PFSK-1 (cell line): ENCODE results near the gene DOK5.

ENCODE experiments used
- FOXP2 ChIP-seq: optimal IDR thresholded peaks from 2 replicates; pipeline ENCODE3; 2011; ENCODE audit warnings: borderline replicate concordance, control low read depth, inconsistent platforms; ENCODE audit not compliant: insufficient read depth; ENCODE audit errors: extremely low read length, extremely low read depth
- POLR2AphosphoS5 ChIP-seq: IDR thresholded peaks from 2 replicates; pipeline ENCODE4 v1.6.1; 2012; ENCODE audit warnings: low read depth, mild to moderate bottlenecking, control low read depth, low read length, moderate library complexity
- SIN3A ChIP-seq: IDR thresholded peaks from 2 replicates; pipeline ENCODE4 v1.6.1; 2012; ENCODE audit warnings: mild to moderate bottlenecking, low read length, moderate library complexity, borderline replicate concordance; ENCODE audit not compliant: insufficient read depth
- TAF1 ChIP-seq: IDR thresholded peaks from 2 replicates; pipeline ENCODE4 v1.6.1; 2012; ENCODE audit warnings: low read length, control low read depth, borderline replicate concordance; ENCODE audit not compliant: insufficient read depth
- TF ChIP-seq, protein P1 (sequence below), 2 experiments: IDR thresholded peaks; 2 replicates each; pipeline versions ENCODE4 v1.6.1 to v1.8.0; 2011 to 2012; ENCODE audit warnings: low read depth in 2 of 2, low read length in 2 of 2, control low read depth in 1 of 2, inconsistent platforms in 1 of 2, mild to moderate bottlenecking in 1 of 2, moderate library complexity in 1 of 2; ENCODE audit not compliant: insufficient read depth in 1 of 2

DOK5 gene

DNA sequence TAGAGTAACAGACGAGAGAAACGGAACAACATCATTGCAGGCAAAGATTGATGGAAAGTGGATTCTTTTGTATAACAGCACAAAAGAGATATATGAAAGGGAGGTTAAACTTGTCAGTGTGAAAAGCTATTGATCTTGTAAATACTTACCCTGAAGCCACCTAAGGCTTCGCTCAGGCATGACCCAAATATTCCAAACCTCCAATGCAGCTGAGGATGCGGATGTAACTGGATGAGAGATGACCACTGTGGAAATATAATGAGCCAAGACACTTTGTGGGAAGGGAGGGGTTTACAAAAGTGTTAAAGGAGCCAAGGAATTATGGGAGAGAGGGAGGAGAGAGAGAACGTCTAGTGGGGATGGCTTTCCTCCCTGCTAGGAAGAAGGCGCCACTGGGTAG lies 112.0 kb downstream of the DOK5 start:
- no peak for TF ChIP-seq FOXP2
- TF ChIP-seq POLR2AphosphoS5 = no peak
- TF ChIP-seq, protein P1, sequence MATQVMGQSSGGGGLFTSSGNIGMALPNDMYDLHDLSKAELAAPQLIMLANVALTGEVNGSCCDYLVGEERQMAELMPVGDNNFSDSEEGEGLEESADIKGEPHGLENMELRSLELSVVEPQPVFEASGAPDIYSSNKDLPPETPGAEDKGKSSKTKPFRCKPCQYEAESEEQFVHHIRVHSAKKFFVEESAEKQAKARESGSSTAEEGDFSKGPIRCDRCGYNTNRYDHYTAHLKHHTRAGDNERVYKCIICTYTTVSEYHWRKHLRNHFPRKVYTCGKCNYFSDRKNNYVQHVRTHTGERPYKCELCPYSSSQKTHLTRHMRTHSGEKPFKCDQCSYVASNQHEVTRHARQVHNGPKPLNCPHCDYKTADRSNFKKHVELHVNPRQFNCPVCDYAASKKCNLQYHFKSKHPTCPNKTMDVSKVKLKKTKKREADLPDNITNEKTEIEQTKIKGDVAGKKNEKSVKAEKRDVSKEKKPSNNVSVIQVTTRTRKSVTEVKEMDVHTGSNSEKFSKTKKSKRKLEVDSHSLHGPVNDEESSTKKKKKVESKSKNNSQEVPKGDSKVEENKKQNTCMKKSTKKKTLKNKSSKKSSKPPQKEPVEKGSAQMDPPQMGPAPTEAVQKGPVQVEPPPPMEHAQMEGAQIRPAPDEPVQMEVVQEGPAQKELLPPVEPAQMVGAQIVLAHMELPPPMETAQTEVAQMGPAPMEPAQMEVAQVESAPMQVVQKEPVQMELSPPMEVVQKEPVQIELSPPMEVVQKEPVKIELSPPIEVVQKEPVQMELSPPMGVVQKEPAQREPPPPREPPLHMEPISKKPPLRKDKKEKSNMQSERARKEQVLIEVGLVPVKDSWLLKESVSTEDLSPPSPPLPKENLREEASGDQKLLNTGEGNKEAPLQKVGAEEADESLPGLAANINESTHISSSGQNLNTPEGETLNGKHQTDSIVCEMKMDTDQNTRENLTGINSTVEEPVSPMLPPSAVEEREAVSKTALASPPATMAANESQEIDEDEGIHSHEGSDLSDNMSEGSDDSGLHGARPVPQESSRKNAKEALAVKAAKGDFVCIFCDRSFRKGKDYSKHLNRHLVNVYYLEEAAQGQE (IDR thresholded peaks at IDR 0.05; ENCODE audit: insufficient read depth in 1 of 2, low read depth in 2 of 2, low read length in 2 of 2) = no peak
- no peak for TF ChIP-seq TAF1
- TF ChIP-seq SIN3A = no peak

DNA sequence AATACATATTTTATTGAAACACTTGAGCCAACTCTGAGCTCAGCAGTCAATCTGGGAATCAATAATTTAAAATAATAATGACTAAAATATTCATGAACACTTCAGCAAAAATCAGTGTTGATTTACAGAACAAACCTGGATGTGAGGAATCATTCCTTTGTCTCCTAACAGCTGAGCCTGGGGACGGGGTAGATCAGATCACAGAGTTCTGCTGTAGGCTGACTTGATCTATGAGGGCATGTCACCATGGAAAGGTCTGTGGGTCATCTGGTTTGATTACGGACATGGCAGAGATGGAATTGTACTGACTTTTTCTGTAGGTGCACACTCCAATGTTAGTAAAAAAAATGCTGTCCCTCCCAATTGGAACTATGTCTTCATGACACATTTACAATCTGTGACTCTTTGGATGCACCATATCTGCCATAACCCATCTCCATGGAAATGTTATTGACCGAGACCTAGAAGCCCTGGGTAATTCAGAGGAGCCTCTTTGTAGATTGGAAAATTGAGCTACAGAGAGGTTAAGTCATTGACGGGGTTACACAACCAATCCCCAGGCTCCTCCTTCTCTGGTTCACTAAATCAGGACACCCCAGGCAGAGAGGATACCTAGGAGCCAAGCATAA lies 114.1 kb downstream of the DOK5 start:
- TF ChIP-seq FOXP2 = no peak

- TF ChIP-seq, protein P1 (IDR thresholded peaks at IDR 0.05; ENCODE audit: insufficient read depth in 1 of 2, low read depth in 2 of 2, low read length in 2 of 2) = no peak
- TF ChIP-seq POLR2AphosphoS5 (no peak), FOXP2 (no peak), SIN3A (no peak), TAF1 (no peak)
These were observed 115.5 kb downstream of the DOK5 start for GRCh38 chr20:54590856-54591255.

- TF ChIP-seq TAF1 = no peak
- no peak for TF ChIP-seq FOXP2
- TF ChIP-seq, protein P1 (IDR thresholded peaks at IDR 0.05; ENCODE audit: insufficient read depth in 1 of 2, low read depth in 2 of 2, low read length in 2 of 2) = no peak
- no peak for TF ChIP-seq POLR2AphosphoS5
- no peak for TF ChIP-seq SIN3A
These were observed 121.3 kb downstream of the DOK5 start for GRCh38 chr20:54596651-54597050.

- TF ChIP-seq, protein P1 (IDR thresholded peaks at IDR 0.05; ENCODE audit: insufficient read depth in 1 of 2, low read depth in 2 of 2, low read length in 2 of 2) = no peak
- TF ChIP-seq FOXP2 (no peak), TAF1 (no peak), POLR2AphosphoS5 (no peak), SIN3A (no peak)
These were observed 123.0 kb downstream of the DOK5 start for GRCh38 chr20:54598352-54598751.
